HG02763 (cell line): ENCODE results near the gene CCDC102A.

Source experiments
- ATAC-seq: cut with Tn5 transposase; IDR thresholded peaks from one replicate; pipeline ENCODE4 v1.9.1; 2021; ENCODE audit warnings: mild to moderate bottlenecking, moderate library complexity; ENCODE audit not compliant: unreplicated experiment

The CCDC102A gene

DNA sequence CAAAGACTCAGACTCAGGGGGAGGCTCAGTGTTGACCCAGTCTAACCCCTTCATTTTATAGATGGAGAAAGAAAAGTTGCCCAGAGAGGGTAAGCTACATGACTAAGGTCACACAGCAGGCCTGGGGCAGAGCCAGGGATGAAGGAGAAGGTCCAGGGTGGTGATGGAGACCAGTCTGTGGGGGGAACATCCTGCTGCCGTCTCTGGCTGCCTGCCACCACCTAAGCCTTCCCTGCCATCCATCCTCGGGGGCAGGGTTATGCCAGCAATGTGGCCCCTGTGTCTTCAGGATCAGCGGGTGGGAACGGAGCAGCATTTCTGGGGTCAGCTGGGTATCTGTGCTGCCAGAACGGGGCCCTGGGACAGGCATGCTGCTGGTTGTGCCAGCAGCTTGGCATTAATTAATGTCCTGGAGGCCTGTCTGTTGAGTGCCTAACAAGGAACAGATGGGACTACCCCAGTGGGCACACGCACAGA is 55.6 kb downstream of the CCDC102A start:
- no peak for ATAC-seq

DNA sequence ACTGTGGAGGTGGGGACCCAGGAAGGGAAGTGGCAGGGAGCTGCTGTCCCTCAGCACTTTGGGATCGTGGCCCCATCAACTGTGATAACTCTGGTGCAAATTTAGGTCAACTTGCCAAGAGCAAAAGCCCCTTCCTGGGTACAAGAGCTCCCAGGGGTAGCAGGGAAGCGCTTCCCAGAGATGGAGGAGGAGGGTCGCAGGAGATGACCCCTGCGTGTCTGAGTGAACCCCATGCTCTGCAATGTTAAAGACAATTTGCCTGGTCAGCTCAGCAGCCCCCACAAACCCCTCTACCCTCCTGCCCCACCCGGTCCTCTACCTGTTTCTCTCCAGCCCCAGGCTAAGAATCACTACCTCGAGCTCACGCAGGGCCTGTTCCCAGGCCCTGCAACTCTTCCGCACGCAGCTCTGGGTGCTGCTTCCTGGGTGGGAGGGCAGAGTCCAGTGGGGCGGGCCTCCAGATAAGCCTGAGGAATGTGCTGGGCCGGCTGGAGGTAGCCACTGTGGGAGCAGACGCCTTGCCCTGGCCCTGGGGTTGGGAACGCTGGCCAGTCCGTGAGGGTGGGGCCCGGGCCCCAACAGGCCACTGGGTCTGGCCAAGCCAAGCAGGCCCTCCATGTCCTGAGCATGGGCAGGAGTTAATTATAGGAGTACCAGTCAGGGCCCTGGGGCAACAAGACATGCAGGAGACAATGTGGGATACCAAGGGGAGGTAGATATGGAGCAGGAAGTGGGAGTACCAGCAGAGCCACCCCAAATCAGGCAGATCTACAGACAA is 56.2 kb downstream of the CCDC102A start:
- no peak for ATAC-seq

DNA sequence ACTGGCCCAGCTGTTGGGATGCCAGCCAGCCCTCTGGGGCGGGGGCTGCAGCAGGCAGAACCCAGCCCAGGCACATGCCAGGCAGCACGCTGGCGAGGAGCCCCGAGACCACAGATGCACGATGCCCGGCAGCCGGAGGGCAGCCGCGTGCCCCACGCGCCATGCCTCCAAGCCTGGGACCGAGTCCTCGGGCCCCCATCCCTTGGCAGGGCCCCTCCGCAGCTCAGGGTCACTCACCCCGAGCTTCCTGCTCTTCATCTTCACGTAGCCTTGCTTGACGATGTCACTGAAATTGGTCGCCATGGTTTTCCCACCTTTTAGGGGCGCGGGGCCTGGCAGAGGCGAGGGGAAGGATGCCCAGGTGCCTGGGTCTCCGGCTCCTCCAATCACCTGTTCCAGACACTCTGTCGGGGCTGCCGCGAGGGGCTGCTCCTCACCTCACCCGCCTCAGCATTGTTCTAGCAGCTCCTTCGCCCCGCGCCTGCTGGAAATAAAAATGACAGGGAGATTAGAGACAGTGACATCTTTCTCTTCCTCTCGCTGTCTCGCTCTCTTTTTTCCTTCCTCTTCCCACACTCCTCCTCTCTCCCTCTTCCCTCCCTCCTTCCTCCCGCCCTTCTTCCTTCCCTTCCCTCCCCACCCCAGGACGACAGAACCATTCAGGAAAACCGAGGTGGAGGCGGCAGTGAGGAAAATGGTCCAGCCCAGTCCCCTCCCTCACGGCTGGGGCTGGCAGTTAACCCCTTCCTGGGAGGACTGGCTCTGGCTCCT is 57.0 kb downstream of the CCDC102A start:
- no peak for ATAC-seq

DNA sequence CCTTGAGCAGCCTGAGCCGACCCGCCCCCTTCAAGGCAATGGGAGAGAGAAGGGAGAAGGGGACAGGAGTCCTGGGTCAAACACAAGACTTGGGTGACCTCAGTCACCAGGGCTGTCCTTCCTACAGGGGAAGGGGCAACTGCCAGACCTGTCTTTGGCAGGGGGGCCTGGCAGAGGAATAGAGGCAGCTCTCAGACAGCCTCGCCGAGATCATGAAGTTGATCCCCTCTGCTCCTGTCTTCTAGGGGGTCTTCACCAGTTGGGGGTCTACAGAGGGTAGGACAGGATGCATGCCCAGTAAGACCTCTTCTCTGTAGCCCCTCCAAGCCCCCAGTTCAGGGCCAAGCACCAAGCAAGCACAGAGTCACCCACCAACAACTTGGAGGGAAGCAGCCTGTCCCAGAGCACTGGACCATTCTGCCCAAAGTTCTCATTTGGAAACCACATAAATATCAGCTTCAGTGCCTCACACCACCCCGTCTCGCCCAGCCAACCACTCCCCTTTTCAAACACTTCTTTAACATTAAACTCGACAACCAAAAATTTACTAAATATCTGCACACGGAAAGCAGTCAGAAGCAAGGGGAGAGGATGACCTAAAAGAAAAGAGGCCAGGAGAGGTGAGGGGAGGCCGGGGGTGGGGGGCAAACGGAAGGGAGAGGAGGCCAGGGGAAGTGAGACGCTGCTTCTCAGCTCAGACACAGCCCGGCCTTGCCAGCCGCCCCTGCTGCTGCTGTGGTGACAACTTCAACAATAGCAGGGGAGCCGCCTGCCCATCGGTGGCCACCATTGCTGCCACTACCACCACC is 57.8 kb downstream of the CCDC102A start:
- ATAC-seq = no peak

- no peak for ATAC-seq
These were observed 58.7 kb downstream of the CCDC102A start for GRCh38 chr16:57477531-57478202.

- ATAC-seq = no peak
These were observed 59.6 kb downstream of the CCDC102A start for GRCh38 chr16:57476546-57477410.

- peak; percentile 81 for ATAC-seq
These were observed 60.5 kb downstream of the CCDC102A start for GRCh38 chr16:57475711-57476339.

GRCh38 chr16:57474671-57475661 is 61.4 kb downstream of the CCDC102A start:
- ATAC-seq = no peak

- ATAC-seq = no peak
These were observed 62.5 kb downstream of the CCDC102A start for GRCh38 chr16:57473906-57474305.

DNA sequence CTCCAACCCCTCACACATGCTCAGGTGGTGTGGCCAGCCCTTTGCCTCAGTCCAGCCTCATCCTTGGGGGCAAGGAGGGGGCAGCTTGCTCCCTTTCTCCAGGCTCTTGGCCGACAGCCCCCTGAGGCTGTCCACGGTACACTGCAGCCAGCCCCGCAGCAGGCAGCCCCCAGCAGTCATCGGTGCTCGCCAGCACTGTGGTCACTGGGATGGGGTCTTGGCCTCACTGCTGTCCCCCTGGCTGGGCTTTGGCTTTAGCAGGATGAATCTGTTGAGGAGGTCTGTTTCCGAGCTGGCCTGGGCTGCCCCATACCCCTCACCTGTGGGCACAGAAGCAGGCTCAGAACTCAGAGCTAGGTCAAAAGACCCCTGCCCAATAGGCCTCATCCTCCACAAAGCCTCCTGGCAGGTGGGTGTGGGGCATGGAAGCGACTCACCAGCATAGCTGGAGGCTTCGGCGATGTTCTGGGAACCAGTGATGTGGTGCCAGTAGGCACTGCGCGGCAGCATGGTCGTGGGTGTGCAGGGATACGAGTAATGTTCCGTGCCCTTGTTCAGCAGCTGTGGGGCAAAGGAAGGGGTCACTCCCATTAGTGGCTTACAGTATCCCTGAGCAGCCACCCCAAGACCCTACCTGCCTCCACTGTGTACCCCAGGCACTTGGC is 63.1 kb downstream of the CCDC102A start:
- no peak for ATAC-seq

DNA sequence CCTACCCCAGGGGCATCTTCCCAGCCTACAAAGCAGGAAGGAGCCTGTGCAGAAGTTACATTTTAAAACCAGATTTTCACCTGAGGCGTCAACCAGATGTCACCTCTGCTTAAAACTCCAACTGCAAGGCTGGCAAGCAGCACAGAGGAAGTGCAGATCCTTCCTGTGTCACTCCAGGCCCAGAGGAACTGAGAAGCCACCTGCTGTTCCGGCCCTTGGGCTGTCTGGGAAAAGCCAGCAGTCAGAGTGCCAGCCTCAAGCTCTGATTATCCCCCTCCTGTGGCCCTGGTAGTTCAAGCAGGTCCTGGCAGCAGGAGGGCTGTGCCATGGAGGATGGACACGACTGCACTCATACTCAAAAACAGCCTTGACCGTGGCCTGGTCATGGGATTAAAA is 63.7 kb downstream of the CCDC102A start:
- ATAC-seq = no peak

DNA sequence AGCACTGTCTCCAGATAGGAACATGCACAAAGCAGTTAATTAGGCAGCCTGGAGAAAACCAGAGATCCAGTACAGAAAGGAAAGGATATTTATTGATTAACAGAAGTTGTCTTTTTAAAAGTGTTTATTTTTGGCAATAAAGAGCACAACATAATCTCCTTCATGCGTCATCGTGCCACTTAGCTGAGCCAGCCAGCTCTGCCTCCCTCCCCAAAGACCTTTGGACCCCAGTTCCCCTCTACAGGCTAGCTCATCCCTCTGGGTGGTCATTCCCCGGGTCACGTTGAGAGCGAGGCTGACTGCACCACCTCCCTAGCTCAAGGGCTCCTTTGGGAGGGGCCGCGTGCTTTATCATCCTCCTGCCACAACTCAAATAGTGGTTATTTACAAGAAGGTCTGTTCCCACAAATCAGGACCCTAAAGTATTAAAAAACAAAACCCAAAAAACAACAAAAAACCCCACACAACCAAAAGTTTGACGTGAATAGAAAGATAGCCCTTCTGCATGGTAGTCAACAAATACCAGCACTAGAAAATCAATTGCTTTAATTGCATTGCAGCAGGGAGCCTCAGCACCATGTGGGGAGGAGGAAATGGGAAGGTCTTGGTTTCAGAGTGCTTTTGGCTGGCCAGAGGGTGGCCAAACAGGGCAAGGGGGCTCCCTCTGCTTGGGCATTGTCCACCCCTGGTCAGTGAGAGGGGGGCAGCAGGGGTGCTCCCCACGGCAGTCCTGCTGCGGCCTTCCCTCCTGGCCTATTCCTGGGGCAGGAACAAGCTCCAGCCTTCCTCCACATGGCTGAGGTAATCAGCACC is 64.3 kb downstream of the CCDC102A start:
- no peak for ATAC-seq

- no peak for ATAC-seq
These were observed 65.2 kb downstream of the CCDC102A start for GRCh38 chr16:57471209-57471608.

DNA sequence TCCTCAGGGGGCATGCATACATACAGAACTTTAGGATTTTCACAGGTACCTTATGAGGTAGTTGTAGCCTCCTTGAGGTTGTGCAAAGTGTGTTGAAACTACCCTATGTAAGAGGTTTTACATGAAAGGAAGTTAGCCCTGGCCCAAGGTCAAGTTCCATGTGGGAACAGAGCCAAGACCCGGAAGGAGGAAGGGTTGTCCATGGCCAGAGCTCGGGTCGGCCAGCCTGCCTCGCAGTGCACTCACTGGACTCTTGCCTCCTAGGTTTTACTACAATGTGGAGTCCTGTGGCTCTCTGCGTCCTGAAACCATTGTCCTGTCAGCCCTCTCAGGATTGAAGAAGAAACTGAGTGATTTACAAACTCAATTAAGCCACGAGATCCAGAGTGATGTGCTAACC is 65.7 kb downstream of the CCDC102A start:
- no peak for ATAC-seq

DNA sequence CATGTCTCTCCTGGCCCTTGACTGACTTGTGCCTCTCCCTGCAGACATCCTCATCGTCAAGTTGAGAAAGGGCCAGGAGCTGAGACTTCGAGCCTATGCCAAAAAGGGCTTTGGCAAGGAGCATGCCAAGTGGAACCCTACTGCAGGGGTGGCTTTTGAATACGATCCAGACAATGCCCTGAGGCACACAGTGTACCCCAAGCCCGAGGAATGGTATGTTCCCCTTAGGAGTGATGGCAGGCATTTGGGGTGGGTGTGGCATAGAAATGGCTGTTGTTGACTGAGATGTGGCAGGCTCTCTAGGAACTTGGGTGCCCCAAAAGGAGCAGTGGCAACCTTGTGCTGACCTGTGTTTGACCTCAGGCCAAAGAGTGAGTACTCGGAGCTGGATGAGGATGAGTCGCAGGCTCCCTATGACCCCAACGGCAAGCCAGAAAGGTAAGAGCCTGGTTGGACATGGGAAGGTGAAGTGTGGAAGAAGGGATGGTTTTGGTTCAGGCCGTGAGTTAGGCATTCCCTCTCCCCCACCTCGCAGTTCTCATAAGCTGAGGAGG is 66.4 kb downstream of the CCDC102A start:
- ATAC-seq = no peak

- ATAC-seq = no peak
These were observed 67.3 kb downstream of the CCDC102A start for GRCh38 chr16:57469046-57469445.
